Upper lobe of left lung (tissue), 4 donors: ENCODE data around the gene HOXB7.

Experiments
- EP300 ChIP-seq, 4 donors: sonication (generic); formaldehyde crosslinking; IDR thresholded peaks; one replicate each; pipeline ENCODE4 v1.5.1; 2017; ENCODE audit warnings: antibody characterized with exemption in 4 of 4, control low read depth in 2 of 4
- POLR2A ChIP-seq, 4 donors: fragments of 450-650 bp; IDR thresholded peaks; one replicate each; pipeline ENCODE4 v1.5.1; 2016 to 2017; ENCODE audit warnings: antibody characterized with exemption in 4 of 4, mild to moderate bottlenecking in 2 of 4
- POLR2AphosphoS5 ChIP-seq, 2 donors: sonication (generic); formaldehyde crosslinking; IDR thresholded peaks; one replicate each; pipeline ENCODE4 v1.5.1; 2017; ENCODE audit warnings: antibody characterized with exemption in 2 of 2
- TF ChIP-seq, protein P1 (sequence below), 6 experiments: fragments of 450-650 bp in 4 of 6; fragments of 200-600 bp in 2 of 6; sonication (generic) in 2 of 6; IDR thresholded peaks; one replicate each; pipeline ENCODE4 v1.5.1; 2016 to 2019; ENCODE audit warnings: antibody characterized with exemption in 6 of 6

DNA sequence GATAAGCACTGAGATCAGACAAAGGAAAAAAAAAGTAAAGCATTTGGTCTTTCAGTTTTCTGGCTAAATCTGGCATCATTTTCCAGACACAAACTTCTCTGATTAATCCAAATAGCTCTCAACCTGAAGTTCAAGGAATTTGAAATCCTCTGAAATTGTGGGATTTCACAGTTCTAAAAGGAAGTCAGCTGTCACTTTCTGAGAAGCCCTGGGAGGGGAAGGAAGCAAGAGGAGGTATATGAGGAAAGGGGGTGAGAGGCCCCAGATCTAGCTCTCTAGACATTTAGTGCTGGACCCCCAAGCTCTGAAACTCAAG is 32.8 kb upstream of the HOXB7 start:
- TF ChIP-seq, protein P1, sequence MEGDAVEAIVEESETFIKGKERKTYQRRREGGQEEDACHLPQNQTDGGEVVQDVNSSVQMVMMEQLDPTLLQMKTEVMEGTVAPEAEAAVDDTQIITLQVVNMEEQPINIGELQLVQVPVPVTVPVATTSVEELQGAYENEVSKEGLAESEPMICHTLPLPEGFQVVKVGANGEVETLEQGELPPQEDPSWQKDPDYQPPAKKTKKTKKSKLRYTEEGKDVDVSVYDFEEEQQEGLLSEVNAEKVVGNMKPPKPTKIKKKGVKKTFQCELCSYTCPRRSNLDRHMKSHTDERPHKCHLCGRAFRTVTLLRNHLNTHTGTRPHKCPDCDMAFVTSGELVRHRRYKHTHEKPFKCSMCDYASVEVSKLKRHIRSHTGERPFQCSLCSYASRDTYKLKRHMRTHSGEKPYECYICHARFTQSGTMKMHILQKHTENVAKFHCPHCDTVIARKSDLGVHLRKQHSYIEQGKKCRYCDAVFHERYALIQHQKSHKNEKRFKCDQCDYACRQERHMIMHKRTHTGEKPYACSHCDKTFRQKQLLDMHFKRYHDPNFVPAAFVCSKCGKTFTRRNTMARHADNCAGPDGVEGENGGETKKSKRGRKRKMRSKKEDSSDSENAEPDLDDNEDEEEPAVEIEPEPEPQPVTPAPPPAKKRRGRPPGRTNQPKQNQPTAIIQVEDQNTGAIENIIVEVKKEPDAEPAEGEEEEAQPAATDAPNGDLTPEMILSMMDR (IDR thresholded peaks at IDR 0.05): no peak
- TF ChIP-seq POLR2AphosphoS5 (IDR thresholded peaks at IDR 0.05) (no peak), POLR2A (IDR thresholded peaks at IDR 0.05) (no peak), EP300 (IDR thresholded peaks at IDR 0.05) (no peak)
